Measurements from ENCODE around the gene ARID3A.
A peak's percentile ranks its signal among the peaks of the same experiment; 100 is the strongest.
"Not testable (repeated sequence)": the region's sequence is repeated elsewhere in the genome, so short reads cannot be mapped to it uniquely, and the experiment has no call there.

The ARID3A gene, protein sequence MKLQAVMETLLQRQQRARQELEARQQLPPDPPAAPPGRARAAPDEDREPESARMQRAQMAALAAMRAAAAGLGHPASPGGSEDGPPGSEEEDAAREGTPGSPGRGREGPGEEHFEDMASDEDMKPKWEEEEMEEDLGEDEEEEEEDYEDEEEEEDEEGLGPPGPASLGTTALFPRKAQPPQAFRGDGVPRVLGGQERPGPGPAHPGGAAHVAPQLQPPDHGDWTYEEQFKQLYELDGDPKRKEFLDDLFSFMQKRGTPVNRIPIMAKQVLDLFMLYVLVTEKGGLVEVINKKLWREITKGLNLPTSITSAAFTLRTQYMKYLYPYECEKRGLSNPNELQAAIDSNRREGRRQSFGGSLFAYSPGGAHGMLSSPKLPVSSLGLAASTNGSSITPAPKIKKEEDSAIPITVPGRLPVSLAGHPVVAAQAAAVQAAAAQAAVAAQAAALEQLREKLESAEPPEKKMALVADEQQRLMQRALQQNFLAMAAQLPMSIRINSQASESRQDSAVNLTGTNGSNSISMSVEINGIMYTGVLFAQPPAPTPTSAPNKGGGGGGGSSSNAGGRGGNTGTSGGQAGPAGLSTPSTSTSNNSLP

DNA sequence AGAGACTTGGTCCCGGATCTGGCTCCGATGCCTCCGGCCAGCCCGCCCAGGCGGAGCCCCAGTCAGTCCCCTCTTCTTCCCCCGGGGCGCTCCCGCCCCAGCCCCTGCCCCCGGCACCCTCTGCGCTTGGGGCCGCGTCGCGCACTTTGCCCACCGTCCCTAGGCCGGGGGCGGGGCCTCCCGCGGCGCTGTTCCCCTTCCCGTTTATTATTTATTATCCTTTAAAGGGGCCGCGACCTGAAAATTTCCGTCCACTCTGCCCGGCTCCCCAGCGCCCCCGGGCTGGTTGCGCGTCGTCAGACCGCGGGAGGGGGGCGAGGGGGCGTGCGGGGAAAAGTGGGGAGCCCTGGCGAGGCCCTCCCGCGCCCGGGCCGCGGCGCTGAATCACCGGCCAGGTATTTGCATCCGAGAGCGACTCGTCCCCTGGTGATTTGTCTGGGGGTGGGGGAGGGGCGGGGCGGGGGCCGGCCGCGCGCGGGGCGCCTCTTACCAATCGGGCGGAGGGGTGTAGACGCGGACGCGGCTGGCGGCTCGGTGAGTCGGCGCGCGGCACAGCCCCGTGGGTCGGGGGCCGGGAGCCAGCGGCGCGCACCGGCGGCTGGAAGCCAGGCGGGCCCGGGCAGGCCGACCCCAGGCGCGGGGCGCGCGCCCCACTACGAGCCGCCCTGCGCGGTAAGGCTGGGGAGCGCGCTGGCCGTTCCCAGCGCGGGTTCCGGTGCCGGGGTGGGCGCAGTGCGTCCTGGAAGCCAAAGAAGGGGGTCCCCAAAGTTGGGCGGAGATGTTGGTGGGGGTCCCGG, at the start of gene ARID3A:
ARID3A (plus strand) TSS at position 510 of the 797 bp plus-strand sequence. CDS start 3,494 bp downstream, outside the sequence.
- peak; percentile 89 for DNase-seq
- in situ Hi-C loops (cut with MboI; ENCODE audit: low pct_unique_long_range_greater_than_20kb, low sequenced_read_pairs), result no loop called here

DNA sequence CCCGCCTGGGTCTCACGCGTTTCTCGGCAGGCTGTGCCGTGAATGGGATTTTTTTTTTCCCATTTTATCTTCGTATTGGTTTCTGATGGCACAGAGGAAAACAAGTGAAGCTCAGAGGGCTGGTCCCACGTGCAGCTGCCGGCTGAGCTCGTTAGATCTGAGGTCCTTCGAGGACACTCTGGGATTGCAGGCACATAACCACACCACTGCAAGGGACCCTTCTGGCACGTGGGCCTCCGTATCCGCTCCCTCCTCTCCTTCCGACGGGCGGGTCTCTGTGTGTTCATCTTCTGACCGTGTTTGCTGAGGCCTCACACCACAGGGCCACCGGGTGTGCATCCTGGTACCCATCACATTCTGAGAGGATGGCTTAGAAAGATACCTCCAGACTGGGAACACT, 49.7 kb upstream of the ARID3A start:
- in situ Hi-C loops (cut with MboI; ENCODE audit: low pct_unique_long_range_greater_than_20kb, low sequenced_read_pairs), result no loop called here

DNA sequence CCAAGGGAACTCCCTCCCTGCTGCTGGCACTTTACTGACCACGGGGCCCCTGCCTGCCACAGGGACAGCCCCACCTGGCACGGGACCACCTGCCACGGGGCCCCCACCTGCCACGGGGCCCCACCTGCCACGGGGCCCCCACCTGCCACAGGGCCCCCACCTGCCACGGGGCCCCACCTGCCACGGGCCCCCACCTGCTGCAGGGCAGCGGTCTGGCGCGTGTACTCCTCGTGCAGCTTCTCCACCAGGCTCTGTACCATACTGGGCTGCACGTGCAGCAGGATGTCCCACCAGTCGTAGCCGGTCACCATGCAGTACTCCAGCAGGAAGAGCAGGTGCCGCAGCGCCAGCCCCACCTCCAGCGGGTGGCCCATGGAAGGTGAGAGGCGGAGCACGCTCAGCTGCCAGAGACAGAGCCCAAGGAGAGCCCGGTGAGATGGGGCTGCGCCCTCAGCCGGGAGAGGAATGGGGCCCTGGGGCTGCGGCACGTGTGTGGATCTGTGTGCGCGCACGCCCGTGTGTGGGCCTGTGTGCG, 49.0 kb upstream of the ARID3A start:
- in situ Hi-C loops (cut with MboI; ENCODE audit: low pct_unique_long_range_greater_than_20kb, low sequenced_read_pairs), result no loop called here
- no peak for DNase-seq

More for the DNA sequence above, 49.7 kb upstream of the ARID3A start:
- DNase-seq, result no peak

DNA sequence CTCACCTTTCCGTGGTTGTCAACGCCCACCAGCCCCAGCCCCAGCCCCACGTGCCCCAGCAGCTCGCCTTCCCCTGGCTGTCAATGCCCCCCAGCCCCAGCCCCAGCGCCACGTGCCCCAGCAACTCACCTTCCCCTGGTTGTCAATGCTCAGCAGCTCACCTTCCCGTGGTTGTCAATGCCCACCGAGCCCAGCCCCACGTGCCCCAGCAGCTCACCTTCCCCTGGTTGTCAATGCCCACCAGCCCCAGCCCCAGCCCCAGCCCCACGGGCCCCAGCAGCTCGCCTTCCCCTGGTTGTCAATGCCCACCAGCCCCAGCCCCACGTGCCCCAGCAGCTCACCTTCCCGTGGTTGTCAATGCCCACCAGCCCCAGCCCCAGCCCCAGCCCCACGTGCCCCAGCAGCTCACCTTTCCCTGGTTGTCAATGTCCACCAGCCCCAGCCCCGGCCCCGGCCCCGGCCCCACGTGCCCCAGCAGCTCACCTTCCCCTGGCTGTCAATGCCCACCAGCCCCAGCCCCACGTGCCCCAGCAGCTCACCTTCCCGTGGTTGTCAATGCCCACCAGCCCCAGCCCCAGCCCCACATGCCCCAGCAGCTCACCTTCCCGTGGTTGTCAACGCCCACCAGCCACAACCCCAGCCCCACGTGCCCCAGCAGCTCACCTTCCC, 47.7 kb upstream of the ARID3A start:
- in situ Hi-C loops (cut with MboI; ENCODE audit: low pct_unique_long_range_greater_than_20kb, low sequenced_read_pairs); DNase-seq: not testable (repeated sequence)

DNA sequence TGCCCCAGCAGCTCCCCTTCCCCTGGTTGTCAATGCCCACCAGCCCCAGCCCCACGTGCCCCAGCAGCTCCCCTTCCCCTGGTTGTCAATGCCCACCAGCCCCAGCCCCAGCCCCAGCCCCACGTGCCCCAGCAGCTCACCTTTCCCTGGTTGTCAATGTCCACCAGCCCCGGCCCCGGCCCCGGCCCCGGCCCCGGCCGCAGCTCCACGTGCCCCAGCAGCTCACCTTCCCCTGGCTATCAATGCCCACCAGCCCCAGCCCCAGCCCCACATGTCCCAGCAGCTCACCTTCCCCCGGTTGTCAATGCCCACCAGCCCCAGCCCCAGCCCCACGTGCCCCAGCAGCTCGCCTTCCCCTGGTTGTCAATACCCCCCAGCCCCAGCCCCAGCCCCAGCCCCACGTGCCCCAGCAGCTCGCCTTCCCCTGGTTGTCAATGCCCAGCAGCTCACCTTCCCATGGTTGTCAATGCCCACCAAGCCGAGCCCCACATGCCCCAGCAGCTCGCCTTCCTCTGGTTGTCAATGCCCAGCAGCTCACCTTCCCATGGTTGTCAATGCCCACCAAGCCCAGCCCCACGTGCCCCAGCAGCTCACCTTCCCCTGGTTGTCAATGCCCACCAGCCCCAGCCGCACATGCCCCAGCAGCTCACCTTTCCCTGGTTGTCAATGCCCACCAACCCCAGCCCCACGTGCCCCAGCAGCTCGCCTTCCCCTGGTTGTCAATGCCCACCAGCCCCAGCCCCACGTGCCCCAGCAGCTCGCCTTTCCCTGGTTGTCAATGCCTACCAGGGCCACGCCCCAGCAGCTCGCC, 46.9 kb upstream of the ARID3A start:
- DNase-seq; in situ Hi-C loops (cut with MboI; ENCODE audit: low pct_unique_long_range_greater_than_20kb, low sequenced_read_pairs): not testable (repeated sequence)

DNA sequence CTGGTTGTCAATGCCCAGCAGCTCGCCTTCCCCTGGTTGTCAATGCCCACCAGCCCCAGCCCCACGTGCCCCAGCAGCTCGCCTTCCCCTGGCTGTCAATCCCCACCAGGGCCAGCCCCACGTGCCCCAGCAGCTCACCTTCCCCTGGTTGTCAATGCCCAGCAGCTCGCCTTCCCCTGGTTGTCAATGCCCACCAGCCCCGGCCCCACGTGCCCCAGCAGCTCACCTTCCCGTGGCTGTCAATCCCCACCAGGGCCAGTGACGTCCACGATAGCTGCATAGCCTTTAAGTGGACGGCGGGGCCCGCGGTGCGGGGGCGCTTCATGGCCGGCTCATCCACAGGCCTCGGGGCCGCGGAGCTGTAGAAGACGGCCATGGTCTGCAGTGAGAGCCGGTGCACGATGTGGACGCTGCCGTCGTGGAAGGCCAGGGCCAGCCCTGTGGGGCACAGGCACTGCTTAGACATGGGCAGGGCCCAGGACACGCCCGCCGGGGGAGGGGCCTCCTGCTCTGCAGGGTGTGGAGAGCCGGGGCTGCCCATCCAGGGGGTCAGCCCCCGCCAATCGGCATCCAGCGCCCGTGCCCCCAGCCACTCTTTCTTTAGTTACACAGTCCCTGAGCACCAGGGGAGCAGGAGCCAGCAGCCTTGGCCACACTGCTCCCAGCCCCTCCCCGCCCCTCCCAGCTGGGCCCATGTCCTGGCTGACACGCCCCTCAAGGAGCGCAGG, 46.0 kb upstream of the ARID3A start:
- in situ Hi-C loops (cut with MboI; ENCODE audit: low pct_unique_long_range_greater_than_20kb, low sequenced_read_pairs), result no loop called here
- no peak for DNase-seq

DNA sequence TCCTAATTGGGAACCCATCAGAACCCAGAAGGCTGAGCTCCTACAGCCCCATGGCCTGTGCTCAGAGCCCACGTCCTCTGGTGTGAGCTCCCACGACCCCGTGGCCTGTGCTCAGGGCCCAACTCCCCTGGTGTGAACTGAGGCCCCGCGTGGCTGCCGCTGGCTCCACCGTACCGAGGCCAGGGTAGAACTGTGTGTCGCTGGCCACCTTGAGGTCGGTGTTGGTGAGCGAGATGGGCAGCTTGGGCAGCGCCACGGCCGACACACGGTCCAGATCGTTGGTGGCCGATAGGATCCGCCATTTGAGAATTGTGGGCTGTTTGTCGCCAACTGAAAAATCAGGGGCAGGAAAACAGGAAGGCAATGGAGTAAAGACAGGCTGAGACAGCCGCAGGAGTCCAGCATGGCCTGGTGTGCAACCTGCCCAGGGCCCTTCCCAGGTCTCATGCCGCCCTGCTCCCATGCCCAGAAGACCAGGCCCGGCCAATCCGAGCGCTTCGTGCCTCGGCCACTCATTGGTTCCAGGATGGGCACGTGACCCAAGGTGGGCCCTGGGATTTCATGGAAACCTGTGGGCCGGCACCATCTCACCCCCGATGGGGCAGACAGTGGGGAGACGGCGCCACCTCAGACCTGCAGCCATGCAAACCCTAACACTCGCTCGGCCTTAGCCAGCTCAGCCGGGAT, 44.3 kb upstream of the ARID3A start:
- DNase-seq, result no peak
- in situ Hi-C loops (cut with MboI; ENCODE audit: low pct_unique_long_range_greater_than_20kb, low sequenced_read_pairs), result no loop called here

DNA sequence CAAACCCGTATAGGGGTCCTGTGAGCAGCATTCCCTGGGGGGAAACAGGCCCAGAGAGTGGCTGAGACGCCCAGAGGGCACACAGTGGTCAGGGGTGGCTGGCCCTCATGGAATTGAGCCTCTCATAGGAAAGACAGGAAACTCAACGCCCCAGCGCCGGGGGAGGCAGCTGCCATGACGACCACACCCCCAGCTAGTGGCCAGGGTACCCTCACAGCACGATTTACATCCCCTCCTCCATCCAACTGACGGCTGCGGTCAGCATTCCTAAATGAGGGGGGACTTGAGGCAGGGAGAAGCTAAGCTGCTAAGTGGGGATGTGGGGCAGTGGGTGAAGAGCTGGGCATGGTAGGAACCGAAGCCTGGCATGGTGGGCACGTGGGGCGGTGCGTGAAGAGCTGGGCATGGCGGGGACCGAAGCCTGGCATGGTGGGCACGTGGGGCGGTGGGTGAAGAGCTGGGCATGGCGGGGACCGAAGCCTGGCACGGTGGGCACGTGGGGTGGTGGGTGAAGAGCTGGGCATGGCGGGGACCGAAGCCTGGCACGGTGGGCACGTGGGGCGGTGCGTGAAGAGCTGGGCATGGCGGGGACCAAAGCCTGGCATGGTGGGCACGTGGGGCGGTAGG, 42.9 kb upstream of the ARID3A start:
- in situ Hi-C loops (cut with MboI; ENCODE audit: low pct_unique_long_range_greater_than_20kb, low sequenced_read_pairs), result no loop called here
- DNase-seq, result no peak

DNA sequence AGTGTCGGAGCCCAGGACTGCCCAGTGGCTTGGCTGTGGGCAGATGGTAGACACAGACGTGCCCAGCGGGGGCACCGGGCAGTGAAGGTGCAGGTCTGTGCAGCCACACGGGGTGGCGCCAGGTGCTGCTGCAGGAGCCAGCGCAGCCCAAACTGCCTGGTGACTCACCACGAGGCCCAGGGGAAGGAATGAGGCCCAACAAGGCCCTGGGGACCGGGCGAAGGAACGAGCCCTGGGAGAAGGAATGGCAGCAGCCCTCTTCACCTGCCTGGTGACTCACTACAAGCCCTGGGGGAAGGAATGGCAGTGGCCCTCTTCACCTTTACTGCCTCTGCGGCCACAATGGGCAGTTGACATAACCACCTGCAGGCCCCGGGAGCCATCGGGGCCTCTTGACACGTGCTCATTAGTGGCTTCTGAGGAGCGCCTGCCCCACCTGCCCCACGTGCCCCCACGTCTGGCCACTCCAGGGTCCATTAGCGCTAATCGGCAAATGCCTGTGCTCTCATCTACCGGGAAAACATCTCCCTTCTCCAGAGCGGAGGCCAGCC, 42.1 kb upstream of the ARID3A start:
- in situ Hi-C loops (cut with MboI; ENCODE audit: low pct_unique_long_range_greater_than_20kb, low sequenced_read_pairs), result no loop called here
- no peak for DNase-seq

DNA sequence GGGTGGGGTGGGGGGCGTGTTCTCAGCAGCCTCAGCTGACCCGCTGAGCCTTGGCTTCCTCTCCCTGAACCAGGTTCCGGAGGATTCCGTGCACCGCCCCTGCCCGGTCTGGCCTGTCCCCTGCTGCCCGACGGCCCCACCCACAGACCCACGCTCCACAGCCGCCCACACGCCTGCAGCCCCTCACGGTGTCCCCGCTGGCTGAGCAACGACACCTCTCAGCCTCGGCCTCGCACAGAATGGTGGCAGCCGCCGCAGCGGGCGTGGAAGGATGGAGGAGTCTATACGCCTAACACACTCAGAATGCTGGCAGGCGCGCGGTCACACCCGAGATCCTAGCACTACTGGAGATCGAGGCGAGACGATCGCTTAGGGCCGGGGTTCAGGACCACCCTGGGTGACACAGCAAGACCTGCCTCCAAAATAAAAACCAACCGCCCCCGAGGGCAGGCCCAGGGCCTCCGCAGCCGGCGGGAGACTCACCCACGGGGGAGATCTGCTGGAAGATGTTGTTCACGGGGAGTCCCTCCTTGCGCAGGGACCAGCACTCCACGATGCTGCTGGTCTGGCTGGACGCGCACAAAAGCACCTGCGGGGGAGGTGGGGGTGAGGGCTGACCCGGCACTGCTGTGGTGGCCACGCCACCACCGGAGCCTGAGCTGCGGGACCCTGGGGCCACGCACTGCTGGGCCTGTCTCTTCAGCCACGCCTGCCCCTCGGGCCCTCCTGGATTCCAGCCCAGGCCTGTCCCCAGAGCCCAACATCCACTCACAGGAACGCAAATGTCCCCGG, 41.2 kb upstream of the ARID3A start:
- DNase-seq, result no peak
- in situ Hi-C loops (cut with MboI; ENCODE audit: low pct_unique_long_range_greater_than_20kb, low sequenced_read_pairs), result no loop called here

DNA sequence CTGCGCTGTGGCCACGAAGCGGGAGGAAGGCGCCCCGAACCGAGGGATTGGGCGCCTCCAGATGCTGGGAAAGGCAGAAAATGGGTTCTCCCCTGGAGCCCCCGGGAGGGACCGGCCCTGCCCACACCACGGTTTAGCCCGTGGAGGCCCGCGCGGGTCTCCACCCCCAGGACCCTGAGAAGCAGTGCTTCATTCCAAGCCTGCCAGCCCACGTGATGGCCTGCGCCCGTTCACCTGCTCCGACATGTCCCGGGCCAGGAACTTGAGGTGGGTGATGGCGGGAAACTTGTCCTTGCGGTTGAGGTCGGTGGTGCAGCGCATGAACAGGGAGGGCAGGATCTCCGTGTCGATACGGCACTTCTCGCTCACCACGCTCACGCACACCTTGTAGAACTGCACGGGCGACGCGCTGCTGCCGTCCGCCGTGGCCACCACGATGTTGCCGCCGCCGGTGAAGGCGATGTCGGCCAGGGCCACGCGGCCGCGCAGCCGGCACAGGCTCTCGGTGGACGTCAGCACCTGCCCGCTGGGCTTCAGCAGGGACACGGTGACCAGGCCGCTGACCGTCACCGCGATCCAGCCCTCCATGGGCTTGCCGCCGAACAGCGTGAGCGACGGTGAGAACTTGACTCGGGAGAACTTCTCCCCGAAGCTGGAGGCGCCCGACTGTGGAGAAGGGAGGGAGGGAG, 40.2 kb upstream of the ARID3A start:
- in situ Hi-C loops (cut with MboI; ENCODE audit: low pct_unique_long_range_greater_than_20kb, low sequenced_read_pairs), result no loop called here
- DNase-seq, result no peak

DNA sequence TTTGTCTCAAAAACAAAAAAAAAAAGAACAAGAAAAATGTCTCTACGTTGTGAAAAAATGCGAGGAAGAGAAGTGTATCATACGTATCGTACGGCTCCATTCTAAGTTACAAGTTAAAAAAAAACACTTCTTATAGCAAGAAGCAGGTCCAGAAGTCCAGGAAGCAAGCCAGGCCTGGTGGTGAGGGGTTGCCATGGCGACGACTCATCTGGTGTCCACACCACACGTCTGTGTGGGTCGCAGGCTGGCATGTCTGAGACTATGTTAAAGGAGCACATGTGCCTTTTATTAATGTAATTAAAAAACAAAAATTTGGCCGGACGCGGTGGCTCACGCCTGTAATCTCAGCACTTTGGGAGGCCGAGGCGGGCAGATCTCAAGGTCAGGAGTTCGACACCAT, 38.8 kb upstream of the ARID3A start:
- in situ Hi-C loops (cut with MboI; ENCODE audit: low pct_unique_long_range_greater_than_20kb, low sequenced_read_pairs), result no loop called here
- DNase-seq, result no peak

DNA sequence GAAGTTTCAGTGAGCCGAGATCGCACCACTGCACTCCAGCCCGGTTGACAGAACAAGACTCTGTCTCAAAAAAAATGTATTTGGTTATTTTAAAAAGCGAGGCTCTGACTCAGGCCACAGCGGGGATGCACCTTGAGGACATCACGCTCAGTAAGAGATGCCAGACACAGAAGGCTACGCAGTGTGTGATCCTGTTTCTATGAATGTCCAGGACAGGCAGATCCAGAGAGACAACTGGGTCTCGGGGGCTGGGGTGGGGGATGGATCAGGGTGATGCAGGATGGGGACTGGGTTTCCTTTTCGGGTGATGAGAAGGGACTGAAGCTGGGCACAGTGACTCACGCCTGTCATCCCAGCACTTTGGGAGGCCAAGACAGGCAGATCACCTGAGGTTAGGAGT, 38.2 kb upstream of the ARID3A start:
- DNase-seq, result no peak
- in situ Hi-C loops (cut with MboI; ENCODE audit: low pct_unique_long_range_greater_than_20kb, low sequenced_read_pairs), result no loop called here

DNA sequence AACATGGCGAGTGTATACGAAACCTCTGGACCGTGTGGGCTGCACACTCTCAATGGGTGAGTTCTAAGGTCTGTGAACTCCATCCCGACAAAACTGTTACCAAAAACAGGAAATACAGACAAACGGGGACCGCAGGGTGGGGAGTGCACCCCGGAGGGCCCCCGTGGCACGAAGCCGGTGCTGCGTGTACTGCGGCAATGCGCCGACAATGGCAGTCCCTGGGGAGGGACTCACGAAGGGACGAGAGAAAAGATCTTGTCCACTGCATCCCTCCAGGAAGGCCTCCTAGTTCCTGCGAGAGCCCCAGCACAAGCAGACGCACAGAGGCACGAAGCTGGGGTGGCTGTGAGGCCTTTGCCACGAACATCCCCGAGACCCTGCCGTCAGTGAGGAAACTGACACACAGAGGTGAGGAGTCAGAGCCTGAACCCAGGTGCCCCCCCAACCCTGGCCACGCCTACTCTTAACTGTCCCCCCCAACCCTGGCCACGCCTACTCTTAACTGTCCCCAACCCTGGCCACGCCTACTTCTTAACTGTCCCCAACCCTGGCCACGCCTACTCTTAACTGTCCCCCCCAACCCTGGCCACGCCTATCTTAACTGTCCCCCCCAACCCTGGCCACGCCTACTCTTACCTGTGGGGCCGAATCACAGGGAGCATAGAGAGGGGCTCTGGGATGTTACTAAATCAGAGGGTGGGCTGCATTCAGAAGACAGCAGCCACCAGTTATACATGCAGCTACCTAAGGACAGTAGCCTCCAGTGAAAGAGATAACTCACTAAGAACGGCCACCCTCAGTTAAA, 37.1 kb upstream of the ARID3A start:
- DNase-seq, result no peak
- in situ Hi-C loops (cut with MboI; ENCODE audit: low pct_unique_long_range_greater_than_20kb, low sequenced_read_pairs), result no loop called here

Measured in KBM-7 (cell line).